ENCODE data around the gene CREB3L2. TPM values are rescaled to one million over a fixed set of nuclear protein-coding genes. Genes with fewer than 3 reads are reported as not detected.

CREB3L2 gene
- total RNA-seq, 1 donor from 2014 or later, result 30.4 TPM

GRCh38 chr7:137875746-137876145 lies 126.1 kb downstream of the CREB3L2 start:
- DNase-seq (ENCODE audit: low read depth in 2 of 2), result no peak

- peak in 1 of 2 donors; percentile 86 for DNase-seq (ENCODE audit: low read depth in 2 of 2)
Observed at GRCh38 chr7:137873979-137874777, 127.7 kb downstream of the CREB3L2 start.

- DNase-seq (ENCODE audit: low read depth in 2 of 2), result peak in 1 of 2 donors; percentile 68
Observed at GRCh38 chr7:137873524-137873923, 128.4 kb downstream of the CREB3L2 start.

- no peak for DNase-seq (ENCODE audit: low read depth in 2 of 2)
Observed at GRCh38 chr7:137871170-137871915, 130.5 kb downstream of the CREB3L2 start.

- no peak for DNase-seq (ENCODE audit: low read depth in 2 of 2)
Observed at GRCh38 chr7:137870684-137871083, 131.2 kb downstream of the CREB3L2 start.

- no peak for DNase-seq (ENCODE audit: low read depth in 2 of 2)
Observed at GRCh38 chr7:137870078-137870477, 131.8 kb downstream of the CREB3L2 start.

GRCh38 chr7:137869260-137869659 lies 132.6 kb downstream of the CREB3L2 start:
- DNase-seq (ENCODE audit: low read depth in 2 of 2), result no peak

GRCh38 chr7:137867289-137867688 lies 134.6 kb downstream of the CREB3L2 start:
- DNase-seq (ENCODE audit: low read depth in 2 of 2), result no peak

- DNase-seq (ENCODE audit: low read depth in 2 of 2), result no peak
Observed at GRCh38 chr7:137865764-137866163, 136.1 kb downstream of the CREB3L2 start.

GRCh38 chr7:137862964-137863363 lies 138.9 kb downstream of the CREB3L2 start:
- no peak for DNase-seq (ENCODE audit: low read depth in 2 of 2)

GRCh38 chr7:137862358-137862757 lies 139.5 kb downstream of the CREB3L2 start:
- DNase-seq (ENCODE audit: low read depth in 2 of 2), result peak in 1 of 2 donors; percentile 26

- DNase-seq (ENCODE audit: low read depth in 2 of 2), result no peak
Observed at GRCh38 chr7:137860542-137860941, 141.3 kb downstream of the CREB3L2 start.

- DNase-seq (ENCODE audit: low read depth in 2 of 2), result no peak
Observed at GRCh38 chr7:137853053-137853452, 148.8 kb downstream of the CREB3L2 start.

GRCh38 chr7:137852108-137852507 lies 149.8 kb downstream of the CREB3L2 start:
- DNase-seq (ENCODE audit: low read depth in 2 of 2), result no peak

- DNase-seq (ENCODE audit: low read depth in 2 of 2), result no peak
Observed at GRCh38 chr7:137850972-137851945, 150.6 kb downstream of the CREB3L2 start.

GRCh38 chr7:137850571-137850970 lies 151.3 kb downstream of the CREB3L2 start:
- DNase-seq (ENCODE audit: low read depth in 2 of 2), result peak in 1 of 2 donors; percentile 11

- DNase-seq (ENCODE audit: low read depth in 2 of 2), result no peak
Observed at GRCh38 chr7:137848095-137848494, 153.8 kb downstream of the CREB3L2 start.

GRCh38 chr7:137847568-137848050 lies 154.3 kb downstream of the CREB3L2 start:
- DNase-seq (ENCODE audit: low read depth in 2 of 2), result no peak

- DNase-seq (ENCODE audit: low read depth in 2 of 2), result peak; percentile 18 to 31
Observed at GRCh38 chr7:137846827-137847567, 154.9 kb downstream of the CREB3L2 start, which contains the start of gene DGKI. TSS of gene DGKI (minus strand) at chr7:137846974.

GRCh38 chr7:137846549-137846826 lies 155.4 kb downstream of the CREB3L2 start:
- DNase-seq (ENCODE audit: low read depth in 2 of 2), result no peak
